ENCODE results near the gene F10. TPM values are rescaled to one million over a fixed set of nuclear protein-coding genes. Genes with fewer than 3 reads are reported as not detected.
A peak's percentile ranks its signal among the peaks of the same experiment; 100 is the strongest.

Gene F10
- total RNA-seq, 2 experiments from 2014 or later = not detected

DNA sequence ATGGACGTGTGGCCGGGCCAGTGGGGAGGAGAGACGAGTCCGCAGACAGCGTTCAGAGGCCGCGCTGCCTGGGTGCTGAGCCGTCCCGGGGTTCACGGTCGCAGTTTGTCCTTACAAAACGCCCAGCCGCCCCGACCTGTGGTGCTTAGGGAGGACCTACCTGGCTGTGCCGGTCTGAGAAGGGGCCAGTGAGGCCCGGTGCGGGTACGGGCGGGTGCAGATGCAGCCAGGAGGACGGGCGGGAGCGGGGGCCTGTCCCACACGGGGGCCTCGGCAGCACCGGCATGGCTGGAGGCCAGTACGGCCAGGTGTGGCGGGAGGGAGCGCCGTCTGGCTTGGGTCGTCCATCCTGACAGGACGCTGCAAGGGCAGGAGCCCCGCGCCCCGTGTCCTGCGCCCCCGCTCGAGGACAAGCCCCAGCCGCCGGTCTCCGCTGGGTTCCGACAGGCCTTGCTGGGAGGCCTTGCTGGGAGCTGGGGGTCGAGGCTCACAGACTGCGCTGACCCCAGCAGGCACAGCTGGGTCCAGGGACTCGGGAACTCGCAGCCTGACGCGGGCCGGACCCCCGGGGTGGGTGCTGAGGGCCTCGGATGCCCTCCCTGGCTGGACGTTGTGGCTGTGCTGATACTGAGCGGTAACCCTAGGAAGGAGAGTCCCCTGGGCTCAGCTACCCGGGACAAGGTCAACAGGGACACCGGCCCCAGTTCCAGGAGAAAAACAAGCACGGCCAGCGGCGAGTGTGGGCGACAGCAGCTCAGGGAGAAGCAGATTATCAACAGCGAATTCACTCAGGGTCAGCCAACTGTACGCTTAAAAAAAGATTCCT lies 30.6 kb downstream of the F10 start:
- Histone ChIP-seq H4K20me1 (ENCODE audit: insufficient read depth, low read length) (no peaks in the 10 kb centered on the region), H3K79me2 (ENCODE audit: insufficient read depth, low read depth, low read length) (no peaks in the 10 kb centered on the region), H3K4me1 (ENCODE audit: insufficient read depth, low read length, poor library complexity, severe bottlenecking) (peaks cover 3% of the 10 kb centered on the region), H3K4me2 (ENCODE audit: low read length) (peak overlapping the region; percentile 82), H3K27ac (ENCODE audit: low read depth, low read length, poor library complexity, severe bottlenecking) (no peak overlapping the region), H3K36me3 (ENCODE audit: insufficient read depth, low read length) (no peaks in the 10 kb centered on the region), H2AFZ (ENCODE audit: low read length) (peak overlapping the region; percentile 78; the same call in 1 of the 2 replicates), H3K9me2 (ENCODE audit: insufficient read depth, low read length) (no peaks in the 10 kb centered on the region), H3K9me3 (ENCODE audit: low read length) (no peaks in the 10 kb centered on the region), H3K4me3 (ENCODE audit: low read depth, low read length, poor library complexity, severe bottlenecking) (peak overlapping the region; percentile 55)
- ChIA-PET CTCF (ENCODE audit: unreplicated experiment) (no interaction called here), POLR2A (interaction anchor here (0.6 kb wide), 2 partner anchors 17 to 180 kb away, joined by 3 read pairs; no protein-coding TSS in a partner anchor)
- no TSS peak for BruUV-seq (replicated peaks)
- TF ChIP-seq, protein P1, sequence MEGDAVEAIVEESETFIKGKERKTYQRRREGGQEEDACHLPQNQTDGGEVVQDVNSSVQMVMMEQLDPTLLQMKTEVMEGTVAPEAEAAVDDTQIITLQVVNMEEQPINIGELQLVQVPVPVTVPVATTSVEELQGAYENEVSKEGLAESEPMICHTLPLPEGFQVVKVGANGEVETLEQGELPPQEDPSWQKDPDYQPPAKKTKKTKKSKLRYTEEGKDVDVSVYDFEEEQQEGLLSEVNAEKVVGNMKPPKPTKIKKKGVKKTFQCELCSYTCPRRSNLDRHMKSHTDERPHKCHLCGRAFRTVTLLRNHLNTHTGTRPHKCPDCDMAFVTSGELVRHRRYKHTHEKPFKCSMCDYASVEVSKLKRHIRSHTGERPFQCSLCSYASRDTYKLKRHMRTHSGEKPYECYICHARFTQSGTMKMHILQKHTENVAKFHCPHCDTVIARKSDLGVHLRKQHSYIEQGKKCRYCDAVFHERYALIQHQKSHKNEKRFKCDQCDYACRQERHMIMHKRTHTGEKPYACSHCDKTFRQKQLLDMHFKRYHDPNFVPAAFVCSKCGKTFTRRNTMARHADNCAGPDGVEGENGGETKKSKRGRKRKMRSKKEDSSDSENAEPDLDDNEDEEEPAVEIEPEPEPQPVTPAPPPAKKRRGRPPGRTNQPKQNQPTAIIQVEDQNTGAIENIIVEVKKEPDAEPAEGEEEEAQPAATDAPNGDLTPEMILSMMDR (conservative IDR thresholded peaks at IDR 0.05; ENCODE audit: low read length) = no peak
- no peak for TF ChIP-seq EZH2phosphoT487 (IDR thresholded peaks at IDR 0.05; ENCODE audit: borderline replicate concordance, low read depth, low read length)
- intact Hi-C loops (cut with micrococcal nuclease; ENCODE audit: unreplicated experiment) = no loop called here
- peak; percentile 4 for DNase-seq (ENCODE audit: low spot score)

DNA sequence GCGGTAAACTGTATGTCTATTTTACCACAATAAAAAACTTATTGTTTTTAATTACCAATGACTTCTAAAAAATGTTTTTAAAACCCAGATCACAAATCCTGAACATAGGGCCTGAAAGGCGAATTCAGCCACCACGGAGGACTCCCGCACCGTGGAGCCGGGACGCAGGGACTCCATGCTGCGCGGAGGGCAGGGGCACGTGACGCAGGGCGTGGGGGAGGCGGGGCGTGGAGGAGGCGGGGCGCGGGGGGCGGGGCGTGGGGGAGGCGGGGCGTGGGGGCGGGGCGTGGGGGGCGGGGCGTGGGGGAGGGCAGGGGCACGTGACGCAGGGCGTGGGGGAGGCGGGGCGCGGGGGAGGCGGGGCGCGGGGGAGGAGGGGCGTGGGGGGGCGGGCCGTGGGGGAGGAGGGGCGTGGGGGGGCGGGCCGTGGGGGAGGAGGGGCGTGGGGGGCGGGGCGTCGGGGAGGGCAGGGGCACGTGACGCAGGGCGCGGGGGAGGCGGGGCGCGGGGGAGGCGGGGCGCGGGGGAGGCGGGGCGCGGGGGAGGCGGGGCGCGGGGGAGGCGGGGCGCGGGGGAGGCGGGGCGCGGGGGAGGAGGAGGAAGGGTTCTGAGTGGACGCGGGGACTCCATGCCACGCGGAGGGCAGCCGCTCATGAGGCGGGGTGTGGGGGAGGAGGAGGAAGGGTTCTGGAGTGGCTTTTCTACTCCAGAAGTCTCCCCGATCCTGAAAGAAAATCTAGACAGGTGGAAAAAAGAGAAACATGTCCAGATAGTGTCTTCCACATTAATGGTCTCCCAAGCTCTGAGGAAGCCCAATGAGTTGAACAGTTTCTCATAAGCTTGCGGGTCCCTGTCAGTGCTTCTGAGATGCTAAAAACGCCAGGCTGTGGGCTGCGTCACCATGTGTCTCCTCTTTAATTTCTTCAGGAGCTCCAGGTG lies 31.5 kb downstream of the F10 start:
- no peaks in the 10 kb centered on the region for H3K36me3 ChIP-seq (ENCODE audit: insufficient read depth, low read length)
- no peak overlapping the region for H3K27ac ChIP-seq (ENCODE audit: low read depth, low read length, poor library complexity, severe bottlenecking)
- intact Hi-C loops (cut with micrococcal nuclease; ENCODE audit: unreplicated experiment) = no loop called here
- H3K4me2 ChIP-seq (ENCODE audit: low read length) = peak overlapping the region; percentile 82
- H3K79me2 ChIP-seq (ENCODE audit: insufficient read depth, low read depth, low read length) = no peaks in the 10 kb centered on the region
- BruUV-seq (replicated peaks) = no TSS peak
- H4K20me1 ChIP-seq (ENCODE audit: insufficient read depth, low read length) = no peaks in the 10 kb centered on the region
- H3K4me1 ChIP-seq (ENCODE audit: insufficient read depth, low read length, poor library complexity, severe bottlenecking) = peaks cover 3% of the 10 kb centered on the region
- ChIA-PET POLR2A (interaction anchor here (0.6 to 0.7 kb wide), 2 partner anchors 18 to 55 kb away, joined by 3 read pairs; no protein-coding TSS in a partner anchor), CTCF (ENCODE audit: unreplicated experiment) (interaction anchor here (0.6 kb wide), 1 partner anchor 867 kb away, joined by 3 read pairs; no protein-coding TSS in a partner anchor)
- peak overlapping the region; percentile 78; the same call in 1 of the 2 replicates for H2AFZ ChIP-seq (ENCODE audit: low read length)
- H3K9me3 ChIP-seq (ENCODE audit: low read length) = no peaks in the 10 kb centered on the region
- TF ChIP-seq, protein P1 (conservative IDR thresholded peaks at IDR 0.05; ENCODE audit: low read length) = no peak
- no peak for TF ChIP-seq EZH2phosphoT487 (IDR thresholded peaks at IDR 0.05; ENCODE audit: borderline replicate concordance, low read depth, low read length)
- H3K9me2 ChIP-seq (ENCODE audit: insufficient read depth, low read length) = no peaks in the 10 kb centered on the region
- peak; percentile 66 for DNase-seq (ENCODE audit: low spot score)
- H3K4me3 ChIP-seq (ENCODE audit: low read depth, low read length, poor library complexity, severe bottlenecking) = peak overlapping the region; percentile 55

Measured in OCI-LY7 (cell line).